NCI-H1048 (cell line): ENCODE measurements around the gene PRKG1.

Experiments
- DNase-seq: peaks from one replicate; lab custom pipeline; 2025; lab: John Stamatoyannopoulos, UW

The PRKG1 gene

DNA sequence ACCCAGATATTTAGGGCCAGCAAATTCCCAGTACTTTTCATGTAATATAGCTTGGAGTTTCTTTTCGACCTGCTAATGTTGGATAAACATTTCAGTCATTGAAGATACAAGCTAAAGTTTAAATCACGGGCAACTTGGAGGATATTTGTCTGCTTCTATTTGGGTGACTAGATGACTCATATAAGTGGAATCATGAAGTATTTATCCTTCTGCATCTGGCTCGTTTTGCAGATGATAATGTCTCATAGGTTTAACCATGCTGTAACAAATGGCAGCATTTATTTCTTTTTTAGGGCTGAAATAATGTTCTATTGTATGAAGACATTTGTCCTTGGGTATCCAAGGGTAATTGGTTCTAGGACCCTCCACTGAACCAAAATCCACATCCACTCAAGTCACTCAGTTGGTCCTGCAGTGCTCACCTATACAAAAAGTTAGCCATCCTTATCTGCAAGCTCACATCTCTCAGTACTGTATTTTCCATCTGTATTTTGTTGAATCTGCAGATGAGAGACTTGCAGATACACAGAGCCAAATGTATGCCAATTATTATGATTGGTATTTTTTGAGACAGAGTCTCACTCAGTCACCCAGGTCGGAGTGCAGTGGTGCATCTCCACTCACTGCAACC lies 812.3 kb downstream of the PRKG1 start:
- DNase-seq, result no peak

DNA sequence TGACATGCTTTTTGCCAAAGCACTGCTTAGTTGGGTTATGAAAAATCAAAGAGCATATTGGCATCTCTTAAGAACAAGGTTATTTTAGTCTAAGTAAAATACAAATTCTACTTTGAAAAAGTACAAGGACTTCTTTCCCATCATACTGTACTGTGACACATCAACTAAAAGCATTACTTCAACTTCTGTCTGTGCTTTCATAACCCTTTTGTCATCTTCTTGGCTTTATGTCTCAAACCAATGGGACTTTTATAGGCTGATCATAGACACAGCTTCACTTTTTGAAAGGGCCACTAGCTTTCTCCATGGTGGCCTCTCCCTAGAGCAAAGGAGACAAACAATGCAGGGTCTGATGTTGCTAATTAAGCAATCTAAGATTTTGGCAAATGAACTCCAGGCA lies 814.0 kb downstream of the PRKG1 start:
- no peak for DNase-seq

DNA sequence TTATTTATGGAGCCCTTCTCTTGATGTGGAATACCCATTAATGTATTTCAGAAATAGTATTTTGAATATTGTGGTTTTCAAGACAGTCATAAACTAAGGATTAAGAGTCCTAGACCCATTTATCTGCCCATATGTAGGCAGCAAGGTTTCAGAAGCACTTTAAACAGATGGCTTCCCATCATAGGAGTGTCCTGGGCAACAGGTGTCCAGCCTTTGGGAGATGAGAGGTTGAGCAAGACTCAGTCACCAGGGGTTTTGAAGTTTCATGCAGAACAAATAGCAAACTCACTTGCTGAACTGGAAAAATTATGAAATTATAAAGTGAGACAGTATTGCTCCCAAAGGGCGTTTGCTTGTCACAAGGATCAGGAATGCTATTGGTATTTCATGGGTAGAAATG lies 818.0 kb downstream of the PRKG1 start:
- no peak for DNase-seq

GRCh38 chr10:51892965-51893658 lies 818.8 kb downstream of the PRKG1 start:
- DNase-seq, result no peak

- DNase-seq, result no peak
Measured at GRCh38 chr10:51894771-51895578, 820.7 kb downstream of the PRKG1 start.

GRCh38 chr10:51896849-51897248 lies 822.6 kb downstream of the PRKG1 start:
- DNase-seq, result no peak

DNA sequence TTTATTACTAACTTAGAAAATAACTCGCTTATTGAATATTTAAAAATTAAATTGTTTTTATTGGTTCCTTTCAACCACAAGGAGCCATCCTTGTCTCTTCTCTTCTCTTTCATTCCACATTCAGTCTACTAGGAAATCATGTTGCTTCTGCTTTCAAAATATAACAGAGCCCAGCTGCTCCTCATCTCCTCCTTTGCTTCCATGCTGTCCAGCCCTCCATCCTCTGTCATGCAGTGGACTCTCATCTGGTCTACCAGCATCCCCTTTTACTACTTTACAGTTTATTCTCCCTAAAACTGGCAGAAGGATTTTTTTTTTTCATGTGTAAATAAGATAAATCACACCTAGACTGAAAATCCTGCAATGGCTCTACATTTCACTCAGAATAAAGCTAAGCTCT lies 823.3 kb downstream of the PRKG1 start:
- no peak for DNase-seq

- DNase-seq, result no peak
Measured at GRCh38 chr10:51900180-51900579, 825.9 kb downstream of the PRKG1 start.

DNA sequence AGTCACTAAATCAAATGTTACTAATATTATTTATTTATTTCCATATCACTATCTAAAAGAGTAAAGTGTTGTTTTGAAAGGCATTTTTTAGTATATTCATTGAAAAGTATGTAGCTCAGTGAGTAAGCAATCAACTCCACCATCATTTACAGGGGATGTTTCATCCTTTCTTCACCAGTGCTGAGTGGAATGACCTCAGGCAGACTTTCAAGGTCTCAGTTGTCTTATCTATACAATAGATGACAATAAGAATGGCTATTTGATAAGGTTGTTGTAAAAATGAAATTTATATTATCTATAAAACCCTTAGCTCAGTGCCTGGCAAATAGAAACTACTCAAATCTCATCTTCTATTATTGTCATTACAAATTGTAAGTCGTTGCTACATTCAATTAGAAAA lies 829.4 kb downstream of the PRKG1 start:
- DNase-seq, result no peak

DNA sequence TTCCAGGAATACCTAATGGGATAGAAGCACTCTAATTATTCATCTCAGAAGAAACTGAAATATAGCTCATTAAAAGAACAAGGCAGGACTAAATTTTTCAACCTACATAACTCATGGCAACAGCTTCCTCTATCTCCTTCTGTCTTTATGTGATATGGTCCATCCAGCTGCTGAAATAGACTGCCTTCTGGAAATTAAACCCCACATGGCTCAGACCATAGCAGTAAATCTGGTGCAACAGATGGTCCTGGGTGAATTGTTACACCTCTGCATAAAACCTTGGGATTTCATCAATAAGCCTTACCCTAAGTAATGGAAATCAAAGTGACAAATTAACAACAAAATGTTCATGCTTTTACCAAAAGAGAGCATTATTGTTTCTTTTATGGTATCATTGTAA lies 830.7 kb downstream of the PRKG1 start:
- no peak for DNase-seq

- DNase-seq, result no peak
Measured at GRCh38 chr10:51907361-51907760, 833.1 kb downstream of the PRKG1 start.

DNA sequence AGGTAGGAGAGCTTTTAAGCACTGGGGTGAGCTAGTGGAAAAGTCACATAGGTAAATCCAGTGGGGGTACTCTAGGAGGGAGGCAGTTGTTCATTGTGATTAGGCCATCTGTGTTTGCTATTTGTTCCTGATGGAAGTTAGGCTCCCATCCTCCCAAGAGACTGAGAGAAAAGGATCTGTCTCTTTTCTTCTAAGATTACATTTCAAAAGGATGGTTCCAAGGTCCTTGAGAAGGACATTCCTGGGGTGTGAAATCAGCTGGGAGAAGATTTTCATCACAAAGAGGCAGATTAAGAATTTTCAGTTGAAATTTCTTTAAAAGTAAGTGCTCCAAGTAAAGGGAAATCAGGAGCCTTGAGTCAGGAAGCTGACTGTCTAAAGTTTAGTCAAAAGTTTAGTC lies 835.9 kb downstream of the PRKG1 start:
- DNase-seq, result no peak

- DNase-seq, result no peak
Measured at GRCh38 chr10:51910596-51910995, 836.3 kb downstream of the PRKG1 start.

DNA sequence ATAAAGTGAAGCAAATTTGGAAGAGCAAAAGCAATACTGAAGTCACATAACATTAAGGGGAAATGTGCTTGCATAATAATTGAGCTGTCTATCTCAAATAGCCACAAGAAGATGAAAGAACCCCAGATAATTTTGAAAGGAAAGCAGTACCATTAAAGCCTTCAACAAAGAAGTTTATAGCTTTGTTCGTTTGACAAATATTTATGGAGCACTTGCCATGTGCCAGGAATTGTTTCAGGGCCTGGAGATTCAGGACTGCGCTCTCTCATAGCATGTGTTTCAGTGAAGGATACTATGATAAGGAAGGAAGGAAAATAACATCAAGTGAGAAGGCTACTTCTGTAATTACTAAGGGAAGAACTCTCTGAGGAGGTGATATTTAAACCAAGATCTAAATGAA lies 837.4 kb downstream of the PRKG1 start:
- no peak for DNase-seq

DNA sequence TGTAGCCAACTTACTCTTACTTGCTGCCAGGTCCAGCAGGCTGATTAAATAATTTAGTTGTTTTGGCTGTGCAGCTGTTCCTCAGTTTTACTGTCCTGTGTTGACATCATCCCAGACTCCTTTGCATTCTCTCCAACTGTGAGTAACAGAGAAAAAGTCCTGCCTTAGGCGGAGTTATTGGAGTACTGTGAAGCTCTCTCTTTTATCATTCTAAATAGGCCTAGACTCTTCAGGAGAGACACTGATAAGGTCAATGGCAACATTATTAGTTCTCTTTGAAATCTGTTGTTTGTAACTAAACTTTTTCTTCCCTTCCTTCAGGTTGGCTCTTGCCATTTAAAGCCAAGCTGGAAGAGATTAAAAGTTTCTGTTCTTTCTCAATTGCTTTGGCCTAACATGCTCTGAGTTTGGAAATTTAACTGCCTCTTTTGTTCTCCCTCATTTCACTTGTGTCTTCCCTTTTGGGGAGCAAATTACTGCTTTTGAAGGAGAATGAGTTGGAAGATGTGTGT lies 840.8 kb downstream of the PRKG1 start:
- DNase-seq, result no peak

DNA sequence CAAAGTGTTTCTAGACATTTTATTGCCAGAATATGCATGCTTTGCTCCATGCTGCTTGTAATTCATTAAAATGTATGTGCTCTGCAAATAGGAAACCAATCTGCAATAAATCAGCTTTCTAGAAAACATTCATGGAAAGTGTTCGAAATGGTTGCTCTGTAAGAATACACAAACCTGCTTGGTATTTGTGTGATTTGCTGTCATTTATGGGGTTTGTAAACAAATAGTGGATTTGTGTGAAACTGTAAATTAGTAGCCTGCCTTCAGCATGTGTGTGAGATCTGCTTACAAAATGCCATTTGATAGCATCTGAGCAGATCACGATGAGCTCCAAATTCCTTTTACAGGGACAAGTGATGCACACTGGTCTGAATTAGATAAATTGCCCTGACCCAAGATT lies 844.2 kb downstream of the PRKG1 start:
- DNase-seq, result no peak

DNA sequence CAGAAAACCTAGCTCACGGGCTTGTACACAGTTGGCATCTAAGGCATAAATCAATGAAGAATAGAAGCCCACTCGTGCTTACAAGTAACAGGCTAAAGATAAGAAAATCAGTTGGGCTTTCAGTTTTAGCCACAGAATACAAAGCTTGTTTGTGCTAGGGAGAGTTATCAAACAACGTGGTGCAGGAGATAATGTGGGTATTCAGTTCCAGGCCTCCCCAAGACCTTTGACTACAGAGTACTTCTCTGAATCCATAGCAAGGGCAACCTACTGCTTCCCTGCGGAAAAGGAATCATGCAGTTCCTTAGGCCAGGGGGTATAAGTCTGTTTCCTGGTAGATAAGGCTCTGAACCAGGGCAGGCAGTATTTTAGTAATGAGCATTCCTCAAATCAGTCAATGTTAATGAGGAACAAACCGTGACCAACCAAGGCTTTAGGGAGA lies 844.6 kb downstream of the PRKG1 start:
- DNase-seq, result no peak

- no peak for DNase-seq
Measured at GRCh38 chr10:51920672-51921071, 846.4 kb downstream of the PRKG1 start.

- no peak for DNase-seq
Measured at GRCh38 chr10:51924359-51924758, 850.1 kb downstream of the PRKG1 start.

DNA sequence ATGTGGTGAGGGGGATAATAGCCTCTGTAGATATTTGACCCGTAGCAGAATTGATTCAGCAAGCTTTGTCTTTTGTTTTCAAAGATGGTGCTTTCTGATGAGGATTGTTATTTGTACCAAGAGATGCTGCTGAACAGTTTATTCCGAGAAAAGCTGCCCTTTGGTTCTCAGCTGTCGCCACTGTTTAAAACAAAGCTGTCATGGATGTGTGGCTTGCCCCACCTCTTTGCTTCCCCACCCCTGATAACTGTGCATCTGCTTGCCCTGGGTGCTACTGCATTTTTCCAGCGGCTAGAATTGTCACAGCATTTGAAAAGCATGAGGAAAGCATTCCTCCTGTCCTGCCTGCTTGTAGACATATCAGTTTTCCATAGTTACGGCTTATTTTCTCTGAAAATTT lies 852.0 kb downstream of the PRKG1 start:
- no peak for DNase-seq

DNA sequence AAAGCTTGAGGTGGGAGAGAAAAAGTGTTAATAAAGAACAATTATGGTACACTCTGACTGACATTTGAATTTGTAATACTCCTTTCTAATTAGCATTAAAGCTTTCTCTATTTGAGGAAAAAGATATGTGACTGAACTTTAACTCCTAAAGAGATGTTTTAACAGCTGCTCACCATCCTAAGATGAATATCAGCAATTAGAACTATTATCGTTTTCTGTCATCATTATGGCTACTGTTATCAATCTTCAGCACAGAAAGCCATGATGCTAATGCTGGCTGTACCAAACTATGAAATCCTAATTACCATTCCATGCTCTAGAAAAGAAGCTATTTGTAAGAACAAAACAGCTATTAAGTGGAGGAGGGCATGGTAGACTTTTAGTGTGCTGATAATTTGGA lies 853.9 kb downstream of the PRKG1 start:
- no peak for DNase-seq

- DNase-seq, result no peak
Measured at GRCh38 chr10:51932530-51932929, 858.2 kb downstream of the PRKG1 start.

GRCh38 chr10:51934373-51934772 lies 860.1 kb downstream of the PRKG1 start:
- no peak for DNase-seq
